ENCODE data around the gene EMID1.
"Not testable (repeated sequence)": the region's sequence is repeated elsewhere in the genome, so short reads cannot be mapped to it uniquely, and the experiment has no call there.

The EMID1 gene

DNA sequence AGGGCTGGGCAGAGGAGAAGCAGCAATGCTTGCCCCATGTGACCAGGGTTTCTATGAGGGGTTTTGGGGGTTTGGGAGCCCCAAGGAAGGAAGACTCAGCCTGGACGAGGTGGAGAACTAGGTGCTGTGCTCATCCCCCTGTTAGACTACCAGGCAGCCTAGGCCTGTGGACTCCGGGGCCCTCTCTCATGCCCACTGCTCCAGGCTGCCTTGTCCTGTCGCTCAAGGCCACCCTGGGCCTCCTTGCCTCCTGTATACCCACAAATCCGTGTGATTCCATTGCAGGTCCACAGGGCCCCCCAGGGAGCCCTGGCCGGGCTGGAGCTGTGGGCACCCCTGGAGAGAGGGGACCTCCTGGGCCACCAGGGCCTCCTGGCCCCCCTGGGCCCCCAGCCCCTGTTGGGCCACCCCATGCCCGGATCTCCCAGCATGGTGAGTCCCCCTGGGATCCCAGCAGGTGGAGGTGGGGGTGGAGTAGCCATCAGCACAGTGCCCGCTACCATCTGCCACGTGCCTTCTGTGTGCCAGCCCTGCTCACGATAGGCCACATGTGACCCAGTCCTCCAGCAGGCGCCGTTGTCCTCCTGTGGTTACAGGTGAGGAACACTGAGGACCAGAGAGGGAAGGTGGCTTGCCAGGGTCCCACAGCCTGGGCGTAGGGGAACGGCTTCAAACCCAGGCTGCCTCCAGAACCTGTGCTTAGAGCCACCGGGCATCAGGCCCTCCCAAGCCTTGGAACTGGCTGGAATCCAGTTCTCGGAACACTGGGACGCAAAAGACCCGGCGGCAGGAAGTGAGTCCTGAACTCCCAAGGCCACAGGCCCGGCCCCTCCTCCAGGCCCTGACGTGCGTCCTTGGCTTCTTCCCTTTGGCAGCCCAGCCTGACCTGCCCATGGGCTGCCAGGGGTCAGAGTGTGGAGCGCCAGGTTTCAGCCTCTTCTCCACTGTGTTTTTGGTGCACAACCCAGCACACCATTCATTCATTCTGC lies 26.6 kb downstream of the EMID1 start:
- no peak for DNase-seq

DNA sequence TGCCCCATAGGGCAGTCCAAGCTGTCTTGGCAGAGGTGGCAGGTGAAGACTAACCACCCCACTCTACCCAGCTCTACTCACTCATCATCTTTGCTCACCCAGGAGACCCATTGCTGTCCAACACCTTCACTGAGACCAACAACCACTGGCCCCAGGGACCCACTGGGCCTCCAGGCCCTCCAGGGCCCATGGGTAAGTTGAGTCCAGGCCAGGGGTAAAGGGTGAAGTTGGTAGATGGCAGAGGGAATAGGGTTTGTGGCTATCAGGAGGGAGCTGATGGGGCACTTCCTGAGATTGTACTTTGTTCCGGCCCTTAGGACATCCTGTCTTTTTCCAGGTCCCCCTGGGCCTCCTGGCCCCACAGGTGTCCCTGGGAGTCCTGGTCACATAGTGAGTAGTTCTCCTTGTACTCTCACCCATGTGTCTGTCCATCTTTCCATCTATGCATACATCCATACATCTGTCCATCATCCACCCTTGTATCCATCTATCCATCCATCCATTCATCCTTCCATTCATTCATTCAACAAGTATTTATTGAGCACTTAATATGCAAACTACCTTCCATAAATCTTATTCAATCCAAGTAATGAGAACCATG lies 27.7 kb downstream of the EMID1 start:
- no peak for DNase-seq

DNA sequence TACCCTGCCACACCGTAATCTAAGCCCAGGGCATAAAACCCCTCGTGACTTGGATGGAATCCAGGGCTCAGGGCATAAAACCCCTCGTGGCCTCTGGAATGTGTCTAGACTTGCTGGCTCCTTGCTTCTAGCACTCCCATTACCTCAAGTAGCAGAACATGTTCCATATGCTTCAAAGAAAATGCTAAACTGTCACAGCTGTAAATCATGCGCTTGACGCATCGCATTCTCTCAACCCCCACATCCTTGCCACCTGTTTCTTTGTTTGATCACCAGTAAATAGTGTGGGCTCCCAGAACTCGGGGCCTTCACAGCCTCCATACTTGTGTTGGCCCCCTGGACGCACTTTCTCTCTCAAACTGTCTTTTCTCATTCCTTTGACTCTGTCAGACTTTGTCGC lies 34.8 kb downstream of the EMID1 start:
- not testable (repeated sequence) for DNase-seq

DNA sequence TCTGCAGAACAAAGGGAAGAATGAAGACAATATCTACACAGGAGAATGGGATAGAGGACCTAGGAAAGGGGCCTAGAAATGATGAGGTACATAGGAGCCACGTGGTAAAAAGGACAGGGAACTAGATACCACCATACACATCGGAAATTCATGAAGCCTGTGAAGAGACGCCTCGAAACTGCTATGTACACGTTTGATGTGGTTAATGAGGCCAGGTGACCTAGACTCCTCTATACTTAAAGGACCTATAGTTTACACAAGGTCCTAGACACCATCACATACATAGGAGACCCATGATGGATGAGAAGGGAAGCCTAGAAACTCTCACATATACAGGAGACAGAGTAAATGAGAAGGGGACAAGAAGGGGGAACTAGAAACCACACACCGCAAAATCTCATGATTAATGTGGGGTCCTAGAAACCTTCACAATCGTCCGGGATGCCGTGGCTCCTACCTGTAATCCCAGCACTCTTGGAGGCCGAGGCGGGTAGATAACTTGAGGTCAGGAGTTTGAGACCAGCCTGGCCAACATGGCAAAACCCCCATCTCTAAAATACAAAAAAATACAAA lies 38.3 kb downstream of the EMID1 start:
- DNase-seq, result no peak

DNA sequence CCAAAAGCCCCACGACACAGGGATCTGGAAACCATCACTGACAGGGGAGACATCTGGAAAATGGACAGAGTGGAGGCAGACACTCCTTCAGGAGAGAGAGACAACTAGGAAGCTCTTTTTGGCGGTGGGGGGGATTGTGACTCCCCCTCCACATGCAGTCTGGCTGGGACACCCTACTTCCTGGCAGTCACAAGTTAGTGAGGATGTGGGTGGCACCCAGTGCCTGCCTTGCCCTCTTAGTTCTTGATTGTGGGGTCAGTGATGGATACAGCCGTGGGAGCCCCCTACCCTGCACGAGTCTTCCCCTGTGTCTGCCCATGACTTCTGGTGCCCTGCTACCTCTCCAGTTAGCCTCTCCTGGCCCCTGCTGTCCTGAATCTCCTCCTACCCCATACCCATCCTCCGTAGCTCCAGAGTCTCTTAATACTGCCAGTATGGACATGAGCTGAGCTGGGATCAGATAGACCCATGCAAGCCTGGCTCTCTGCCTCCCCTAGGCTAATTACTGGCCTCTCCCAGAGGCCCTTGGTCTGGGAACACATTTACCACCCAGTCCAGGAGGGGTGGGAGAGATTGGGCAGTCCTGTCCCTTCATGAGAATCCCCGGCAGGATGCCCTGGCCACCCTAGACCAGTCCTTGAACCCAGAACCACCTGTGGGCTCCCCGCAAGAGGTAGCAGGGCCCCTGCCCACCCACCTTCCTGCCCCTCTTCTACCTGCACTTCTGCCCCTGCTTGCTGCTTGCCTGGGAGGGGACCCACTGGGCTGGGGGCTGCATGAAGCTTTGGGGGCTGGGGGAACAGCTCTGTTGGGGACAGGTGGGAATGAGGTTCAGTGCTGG lies 39.3 kb downstream of the EMID1 start:
- DNase-seq, result no peak

DNA sequence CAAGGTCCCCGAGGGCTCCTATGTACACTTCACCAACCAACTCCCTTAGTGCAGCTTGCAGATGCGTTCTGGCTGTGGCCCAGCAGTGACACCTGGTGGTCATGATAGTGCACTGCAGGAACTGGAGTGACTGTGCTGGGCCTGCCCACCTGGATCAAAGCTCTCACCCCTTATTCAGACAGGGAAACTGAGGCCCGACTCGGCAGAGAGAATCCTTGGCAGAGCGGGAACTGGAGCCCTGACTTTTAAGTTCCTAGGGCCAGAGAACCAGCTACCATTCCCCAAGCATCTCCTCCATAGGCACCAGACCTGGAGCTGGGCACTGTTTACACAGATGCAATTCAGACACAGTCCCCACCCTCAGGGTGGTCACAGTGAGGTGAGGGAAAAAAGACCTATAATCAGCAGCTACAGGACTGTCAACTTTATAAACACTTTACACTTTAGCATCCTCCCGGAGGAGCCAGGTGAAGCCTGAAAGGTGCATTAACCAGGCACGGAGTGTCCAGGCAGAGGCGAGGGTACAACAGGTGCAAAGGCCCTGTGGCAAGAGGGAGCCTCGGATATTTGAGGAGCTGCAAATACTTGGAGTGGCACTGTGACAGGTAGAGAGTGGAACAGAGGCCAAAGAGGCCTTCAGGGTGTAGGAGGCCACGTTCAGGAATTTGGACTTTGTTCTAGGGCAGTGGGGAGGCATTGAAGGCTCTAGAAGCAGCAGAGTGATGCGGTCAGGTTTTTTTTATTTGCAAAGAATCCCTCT lies 40.1 kb downstream of the EMID1 start:
- peak; percentile 49 for DNase-seq

DNA sequence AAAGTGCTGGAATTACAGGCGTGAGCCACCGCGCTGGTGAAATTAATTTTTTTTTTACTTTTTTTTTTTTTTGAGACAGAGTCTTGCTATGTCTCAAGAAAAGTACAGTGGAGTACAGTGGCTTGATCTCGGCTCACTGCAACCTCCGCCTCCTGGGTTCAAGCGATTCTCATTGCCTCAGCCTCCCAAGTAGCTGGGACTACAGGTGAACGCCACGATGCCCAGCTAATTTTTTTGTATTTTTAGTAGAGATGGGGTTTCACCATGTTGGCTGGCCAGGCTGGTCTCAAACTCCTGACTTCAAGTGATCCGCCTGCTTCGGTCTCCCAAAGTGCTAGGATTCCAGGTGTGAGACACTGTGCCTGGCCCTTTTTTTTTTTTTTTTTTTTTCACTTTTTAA lies 42.2 kb downstream of the EMID1 start:
- DNase-seq, result not testable (repeated sequence)

DNA sequence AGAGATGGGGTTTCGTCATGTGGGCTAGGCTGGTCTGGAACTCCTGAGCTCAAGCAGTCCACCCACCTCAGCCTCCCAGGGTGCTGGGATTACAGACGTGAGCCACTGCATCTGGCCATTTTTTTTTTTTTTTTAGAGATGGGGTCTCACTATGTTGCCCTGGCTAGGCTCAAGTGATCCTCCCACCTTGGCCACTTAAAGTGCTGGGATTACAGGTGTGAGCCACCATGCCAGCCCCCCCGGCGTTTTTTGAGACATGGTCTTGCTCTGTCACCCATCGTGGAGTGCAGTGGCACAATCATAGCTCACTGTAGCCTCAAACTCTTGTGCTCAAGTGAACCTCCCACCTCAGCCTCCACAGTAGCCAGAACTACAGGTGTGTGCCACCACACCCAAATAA lies 45.6 kb downstream of the EMID1 start:
- no peak for DNase-seq

DNA sequence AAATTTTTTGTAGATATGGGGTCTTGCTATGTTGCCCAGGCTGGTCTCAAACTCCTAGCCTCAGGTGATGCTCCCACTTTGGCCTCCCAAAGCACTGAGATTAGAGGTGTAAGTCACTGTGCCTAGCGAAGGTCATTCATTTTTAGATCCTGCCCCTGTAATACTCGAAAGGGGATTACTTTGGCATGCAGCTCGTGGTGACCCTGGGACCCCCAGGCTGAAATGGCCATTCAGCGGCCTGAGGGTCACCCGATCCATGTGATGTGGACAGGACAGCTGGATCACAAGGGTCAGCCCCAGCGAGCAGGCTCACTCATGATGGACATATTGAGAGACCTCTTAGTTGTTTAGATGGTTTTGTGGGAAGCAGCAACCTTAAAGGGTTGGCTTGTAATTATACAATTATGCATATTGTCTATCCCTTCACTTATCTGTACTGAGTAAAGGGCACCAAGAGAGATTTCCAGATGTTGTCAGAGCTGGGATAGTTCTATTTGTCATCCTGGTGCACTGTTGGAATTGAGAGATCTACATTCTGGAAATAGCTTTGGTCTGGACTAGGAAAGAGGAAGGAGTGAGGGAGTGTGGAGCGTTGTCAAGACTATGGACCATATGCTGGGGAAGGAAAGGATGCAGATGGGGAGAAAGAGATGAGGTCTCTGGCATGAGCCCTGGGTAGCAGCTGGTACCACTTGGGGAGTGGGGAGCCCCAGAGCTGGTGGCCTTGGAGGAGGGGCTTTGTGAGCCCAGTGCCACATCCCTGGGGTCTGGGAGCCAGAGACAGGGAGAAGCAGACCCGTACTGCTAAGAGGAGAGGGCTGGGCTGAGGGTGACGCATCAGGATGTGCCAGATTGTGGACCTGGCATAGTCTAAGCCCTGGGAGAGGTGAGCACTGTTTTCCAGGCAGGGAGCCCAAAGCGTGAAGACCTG lies 46.5 kb downstream of the EMID1 start:
- no peak for DNase-seq

DNA sequence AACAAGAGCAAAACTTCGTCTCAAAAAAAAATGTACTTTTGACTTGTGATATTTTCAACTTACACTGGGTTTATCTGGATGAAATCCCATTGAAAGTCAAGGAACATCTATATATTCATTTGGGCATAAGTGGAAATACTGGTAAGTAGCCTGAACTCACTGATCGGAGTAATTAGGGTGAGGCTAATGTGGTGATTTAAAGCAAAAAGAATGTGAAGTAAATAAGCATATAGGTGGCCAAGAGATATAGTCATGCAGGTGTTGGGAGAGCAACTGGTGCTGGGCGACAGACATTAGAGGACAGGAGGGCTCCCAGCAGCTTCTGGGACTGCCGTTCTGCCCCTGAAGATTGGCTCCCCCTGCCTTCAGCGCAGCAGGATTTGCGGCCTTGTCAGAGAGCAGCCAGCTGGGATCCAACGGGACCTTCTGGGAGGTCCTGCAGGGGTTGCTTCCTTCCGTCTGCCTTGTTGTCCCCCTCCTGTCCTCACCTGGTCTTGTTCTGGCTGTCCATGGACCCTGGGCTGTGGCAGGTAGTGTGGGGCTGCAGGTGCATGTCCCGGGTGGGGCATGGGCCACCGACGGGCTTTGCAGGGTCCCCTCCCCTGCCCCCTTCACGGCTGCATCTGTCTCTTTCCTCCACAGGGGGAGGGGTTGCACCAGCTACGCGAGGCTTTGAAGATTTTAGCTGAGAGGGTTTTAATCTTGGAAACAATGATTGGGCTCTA lies 48.0 kb downstream of the EMID1 start:
- no peak for DNase-seq

DNA sequence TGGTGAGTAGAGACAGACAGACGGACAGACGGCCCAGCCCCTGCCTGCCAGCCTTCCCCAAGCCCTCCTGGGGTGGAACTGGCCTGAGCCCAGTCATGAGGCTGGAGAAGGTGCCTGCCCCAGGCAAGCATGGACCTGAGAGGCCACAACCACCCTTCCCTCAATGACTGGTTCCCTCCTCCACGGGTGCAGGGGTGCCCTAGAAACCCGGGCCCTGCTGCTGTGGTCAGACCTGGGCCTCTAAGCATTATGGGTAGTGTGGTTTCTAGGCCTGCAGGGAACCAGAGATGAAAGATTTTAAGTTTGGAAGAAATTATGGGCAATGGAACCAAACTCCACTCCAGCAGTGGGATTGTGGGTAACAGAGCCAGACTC lies 48.6 kb downstream of the EMID1 start:
- DNase-seq, result no peak

DNA sequence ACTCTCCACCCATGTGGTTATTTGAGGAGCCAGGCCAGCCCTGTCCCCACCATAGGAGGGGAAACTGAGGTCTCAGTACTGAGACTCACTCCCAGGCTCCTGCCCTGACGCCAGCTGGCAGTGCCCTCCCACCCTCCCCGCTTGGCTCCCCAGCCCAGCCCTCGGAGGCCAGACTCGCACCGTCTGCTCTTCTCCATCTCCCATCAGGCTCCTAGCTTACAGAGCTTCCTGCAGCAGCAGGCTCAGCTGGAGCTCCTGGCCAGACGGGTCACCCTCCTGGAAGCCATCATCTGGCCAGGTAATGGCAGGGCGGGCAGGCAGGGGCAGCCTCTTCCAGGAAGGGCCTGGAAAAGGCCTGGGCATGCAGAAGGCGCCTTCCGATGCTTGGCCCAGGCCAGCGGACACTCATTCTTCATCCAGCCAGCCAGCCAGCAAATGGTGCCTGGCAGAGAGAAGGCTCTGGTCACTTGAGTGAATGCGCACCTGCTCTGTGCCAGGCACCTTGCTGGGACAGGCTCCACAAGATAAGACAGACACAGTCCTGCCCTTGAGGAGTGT lies 49.4 kb downstream of the EMID1 start:
- no peak for DNase-seq

DNA sequence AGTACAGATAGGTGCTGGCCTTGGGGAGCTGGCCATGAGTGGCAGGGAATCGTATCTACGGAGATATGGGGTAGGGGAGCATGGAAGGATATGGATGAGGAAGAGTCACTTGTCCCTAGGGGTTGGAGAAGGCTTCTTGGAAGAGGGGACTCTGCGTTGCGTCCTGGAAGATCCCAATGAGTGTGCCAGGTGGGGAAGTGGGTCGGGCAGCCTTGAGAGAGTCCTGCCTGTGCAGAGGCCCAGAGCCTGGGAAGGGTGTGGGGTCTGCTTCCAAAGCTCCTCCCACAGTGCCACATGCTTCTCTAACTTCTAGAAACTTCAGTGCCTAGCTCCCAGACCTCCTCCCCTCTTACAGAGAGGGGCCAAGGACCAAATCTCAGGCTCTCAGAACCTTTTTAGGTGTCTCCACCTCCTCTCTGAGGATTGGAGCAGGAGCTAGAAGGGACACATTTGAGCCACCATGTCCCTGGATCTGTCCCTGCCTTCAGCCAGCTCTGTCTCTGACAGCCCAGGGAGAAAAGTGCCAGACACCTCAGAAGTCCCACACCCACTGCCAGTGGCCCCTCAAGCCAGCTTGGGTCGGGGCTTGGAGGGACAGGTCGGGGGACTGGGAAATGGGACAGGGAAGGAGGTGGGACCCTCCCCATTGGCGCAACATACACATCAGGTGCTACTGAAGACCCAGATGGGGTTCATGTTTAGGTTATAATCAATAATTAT lies 51.1 kb downstream of the EMID1 start:
- no peak for DNase-seq

DNA sequence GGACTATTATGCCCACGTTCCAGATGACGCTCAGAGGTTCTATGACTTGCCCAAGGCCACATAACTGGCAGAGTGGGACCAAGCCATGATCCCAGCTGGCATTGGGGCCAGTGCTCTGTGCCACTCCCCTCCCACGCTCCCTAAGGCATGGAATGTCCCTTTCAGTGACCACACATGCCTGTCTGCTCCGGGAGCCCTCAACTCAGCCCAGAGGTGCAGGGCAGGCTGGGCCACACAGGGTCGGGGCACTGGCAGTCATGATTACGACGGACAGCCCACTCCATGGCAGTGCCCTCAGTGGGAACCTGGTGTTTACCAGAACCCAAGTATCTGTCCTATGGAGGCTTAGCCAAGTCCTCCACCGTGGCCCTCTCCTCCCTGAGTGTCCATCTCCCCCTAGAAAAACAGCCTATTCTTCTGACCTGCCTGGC lies 52.1 kb downstream of the EMID1 start:
- no peak for DNase-seq

DNA sequence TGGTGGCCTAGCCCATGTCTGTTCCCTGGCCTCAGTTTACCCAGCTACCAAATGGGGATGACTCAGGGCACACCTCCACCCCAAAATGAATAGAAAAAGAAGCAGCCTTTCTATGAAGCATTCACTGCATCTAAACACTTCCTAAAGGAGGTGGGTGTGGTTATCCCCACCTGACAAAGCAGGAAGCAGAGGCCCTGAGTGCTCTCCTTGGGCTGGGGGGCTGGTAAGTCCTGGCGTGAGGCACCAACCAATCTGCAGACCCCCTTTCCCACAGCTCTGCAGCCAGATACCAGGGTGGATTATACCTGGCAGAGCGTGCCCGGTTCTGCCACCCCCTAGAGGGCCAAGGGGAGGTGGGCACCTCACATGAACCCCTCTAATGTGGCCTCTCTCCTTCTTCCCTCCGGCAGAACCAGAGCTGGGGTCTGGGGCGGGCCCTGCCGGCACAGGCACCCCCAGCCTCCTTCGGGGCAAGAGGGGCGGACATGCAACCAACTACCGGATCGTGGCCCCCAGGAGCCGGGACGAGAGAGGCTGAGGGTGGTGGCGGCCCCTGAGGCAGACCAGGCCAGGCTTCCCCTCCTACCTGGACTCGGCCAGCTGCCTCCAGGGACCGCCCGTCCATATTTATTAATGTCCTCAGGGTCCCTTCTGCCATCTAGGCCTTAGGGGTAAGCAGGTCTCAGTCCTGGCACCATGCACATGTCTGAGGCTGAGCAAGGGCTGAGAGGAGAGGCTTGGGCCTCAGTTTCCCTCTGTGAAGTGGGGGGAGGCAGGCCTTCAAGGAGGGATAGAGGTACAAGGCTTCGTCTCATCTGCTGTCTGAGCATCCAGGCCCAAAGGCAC lies 52.9 kb downstream of the EMID1 start:
- no peak for DNase-seq

DNA sequence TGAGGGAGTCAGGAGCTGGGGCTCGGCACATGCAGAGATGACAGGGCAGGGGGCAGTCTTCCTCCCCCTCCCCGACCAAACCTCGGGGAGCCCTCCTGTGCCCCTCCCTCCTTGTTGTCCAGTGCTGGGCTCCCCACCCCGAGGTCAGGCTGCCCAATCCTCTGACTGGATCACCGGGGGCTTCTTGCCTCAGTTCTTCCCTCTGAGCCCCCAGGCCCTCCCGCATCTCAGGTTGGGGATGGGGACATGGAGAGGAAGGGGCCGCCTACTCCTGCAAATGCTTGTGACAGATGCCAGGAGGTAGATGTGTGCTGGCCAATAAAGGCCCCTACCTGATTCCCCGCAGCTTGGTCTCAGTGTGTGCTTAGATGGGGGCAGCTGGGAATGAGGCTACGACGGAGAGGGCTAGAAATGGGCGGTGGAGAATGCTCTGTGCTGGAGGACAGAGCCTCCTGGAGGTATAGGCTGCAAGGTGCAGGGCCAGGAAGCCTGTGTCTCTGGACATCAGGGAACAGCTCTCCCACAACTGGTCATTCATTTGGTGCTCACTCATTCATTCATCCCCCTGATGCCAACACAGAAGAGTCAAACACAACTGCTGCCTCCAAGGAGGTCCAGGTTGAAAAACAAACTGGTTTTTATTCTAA lies 53.7 kb downstream of the EMID1 start:
- no peak for DNase-seq

DNA sequence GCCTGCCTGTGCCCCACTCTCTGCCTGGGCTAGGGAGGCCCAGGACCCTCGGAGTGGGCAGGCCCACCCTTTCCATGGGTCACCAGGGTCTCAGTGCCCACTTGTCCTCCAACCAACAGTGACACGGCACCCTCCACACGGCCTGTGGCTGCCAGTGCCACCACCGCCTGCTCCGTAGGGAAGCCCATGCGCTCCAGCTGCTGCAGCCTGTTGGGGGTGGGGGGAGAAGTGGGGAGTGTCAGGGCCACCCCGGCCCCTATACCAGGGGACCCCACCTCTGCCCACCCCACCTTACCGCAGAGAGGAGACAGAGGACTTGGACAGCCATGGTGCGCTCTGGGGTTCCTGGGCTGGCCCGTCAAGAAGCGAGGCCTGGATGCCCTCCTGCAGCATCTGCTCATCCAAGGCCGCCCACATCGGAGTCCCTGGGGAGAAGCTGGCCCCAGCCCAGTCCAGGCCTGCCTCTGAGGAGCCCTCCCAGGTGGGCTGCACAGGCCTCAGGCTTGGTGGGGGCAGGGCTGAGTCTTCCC lies 54.4 kb downstream of the EMID1 start:
- no peak for DNase-seq
